Stomach (tissue), 4 donors: ENCODE measurements around the gene NR5A1.

ENCODE experiments used
- CTCF ChIP-seq, 7 experiments: fragments of 450-650 bp in 4 of 7; fragments of 200-600 bp in 3 of 7; sonication (generic) in 3 of 7; IDR thresholded peaks; one replicate each; pipeline ENCODE4 v1.5.1; 2016 to 2019; ENCODE audit warnings: antibody characterized with exemption in 7 of 7, control low read depth in 2 of 7, mild to moderate bottlenecking in 1 of 7
- EP300 ChIP-seq: sonication (generic); formaldehyde crosslinking; IDR thresholded peaks from one replicate; pipeline ENCODE4 v1.6.1; 2017; ENCODE audit warnings: antibody characterized with exemption
- POLR2AphosphoS5 ChIP-seq, 3 donors: sonication (generic); formaldehyde crosslinking; IDR thresholded peaks; one replicate each; pipeline ENCODE4 v1.6.1; 2016; ENCODE audit warnings: antibody characterized with exemption in 3 of 3

GRCh38 chr9:124480621-124480981, 26.6 kb downstream of the NR5A1 start:
- TF ChIP-seq CTCF (IDR thresholded peaks at IDR 0.05), result no peak
- TF ChIP-seq POLR2AphosphoS5 (IDR thresholded peaks at IDR 0.05), result no peak
- TF ChIP-seq EP300, result no peak
